Caco-2 (cell line): Measurements from ENCODE around the gene RGS18. TPM values are rescaled to one million over a fixed set of nuclear protein-coding genes. Genes with fewer than 3 reads are reported as not detected.

Experiments
- BruUV-seq: library from RNA; stranded (reverse); fragments of 400-500 nt; replicated peaks from 2 replicates; lab custom pipeline; 2021; lab: Mats Ljungman, UMichigan
- CTCF ChIA-PET: fragments of 300-600 bp; sonication (Branson Sonifier 250); formaldehyde crosslinking; loops from one replicate; lab custom pipeline; 2022; ENCODE audit warnings: antibody characterized with exemption; lab: Charles Lee
- POLR2A ChIA-PET: fragments of 300-600 bp; sonication (Branson Sonifier 250); formaldehyde crosslinking; loops from one replicate; lab custom pipeline; 2022; ENCODE audit warnings: antibody characterized with exemption; lab: Charles Lee
- DNase-seq, 2 experiments: peaks; one replicate each; pipeline versions ENCODE4 v3.0.0 to v3.0.0-alpha.2; 2020 to 2022
- H3K27me3 ChIP-seq: replicated peaks from 2 replicates; pipeline ENCODE4 v1.6.0; 2011; ENCODE audit warnings: low read length; ENCODE audit not compliant: control insufficient read depth, insufficient read depth
- H3K36me3 ChIP-seq: 2 replicates; pipeline ENCODE4 v1.5.1; 2011; ENCODE audit warnings: low read length; ENCODE audit not compliant: control insufficient read depth, insufficient read depth
- H3K4me1 ChIP-seq: fragments of 250-450 bp; sonication (Bioruptor Pico); 2 replicates; pipeline ENCODE4 v1.5.1; 2020; ENCODE audit warnings: mild to moderate bottlenecking
- H3K4me3 ChIP-seq: 2 replicates; pipeline ENCODE4 v1.5.1; 2011; ENCODE audit warnings: low read depth, mild to moderate bottlenecking, control low read depth, low read length
- H3K9me3 ChIP-seq: fragments of 250-450 bp; sonication (Bioruptor Pico); 2 replicates; pipeline ENCODE4 v1.5.1; 2020; ENCODE audit warnings: mild to moderate bottlenecking, moderate library complexity
- H3K27ac Mint-ChIP-seq: one replicate; pipeline ENCODE4 v1.8.0; 2022; ENCODE audit warnings: mixed read lengths; ENCODE audit not compliant: unreplicated experiment
- H3K27me3 Mint-ChIP-seq: one replicate; pipeline ENCODE4 v1.8.0; 2022; ENCODE audit warnings: mixed read lengths; ENCODE audit not compliant: insufficient read depth, unreplicated experiment
- H3K36me3 Mint-ChIP-seq: one replicate; pipeline ENCODE4 v1.8.0; 2022; ENCODE audit warnings: mild to moderate bottlenecking, mixed read lengths; ENCODE audit not compliant: insufficient read depth, unreplicated experiment
- H3K4me1 Mint-ChIP-seq: one replicate; pipeline ENCODE4 v1.8.0; 2022; ENCODE audit warnings: low read depth, mixed read lengths; ENCODE audit not compliant: unreplicated experiment
- H3K4me3 Mint-ChIP-seq: one replicate; pipeline ENCODE4 v1.8.0; 2022; ENCODE audit warnings: mild to moderate bottlenecking, moderate library complexity, mixed read lengths; ENCODE audit not compliant: unreplicated experiment
- H3K9me3 Mint-ChIP-seq: one replicate; pipeline ENCODE4 v1.8.0; 2022; ENCODE audit warnings: mixed read lengths; ENCODE audit not compliant: unreplicated experiment
- CTCF ChIP-seq, 2 experiments: fragments of 200-600 bp in 1 of 2; IDR thresholded peaks; 1 replicate in 1 of 2; 2 replicates in 1 of 2; pipeline versions ENCODE4 v1.5.1 to v1.8.0; 2011 to 2022; ENCODE audit warnings: antibody characterized with exemption in 1 of 2, control low read depth in 1 of 2, inconsistent platforms in 1 of 2, low read depth in 1 of 2, low read length in 1 of 2, mild to moderate bottlenecking in 1 of 2, moderate library complexity in 1 of 2; ENCODE audit not compliant: insufficient read depth in 1 of 2, severe bottlenecking in 1 of 2, unreplicated experiment in 1 of 2
- intact Hi-C: fragments of 100-400 bp; cut with micrococcal nuclease; formaldehyde crosslinking; loops from one replicate; pipeline ENCODE4 v1.10.0; 2022; ENCODE audit not compliant: unreplicated experiment
- total RNA-seq: library from RNA; stranded (reverse); gene quantifications from 2 replicates; pipeline ENCODE4 v1.2.3, GENCODE V29; 2022

Gene RGS18
- total RNA-seq, 1 experiment from 2014 or later, result not detected

- no peaks in the 10 kb centered on the region for H3K27me3 ChIP-seq
- Mint-ChIP-seq H3K27ac (no peak overlapping the region), H3K27me3 (no peaks in the 10 kb centered on the region), H3K9me3 (peaks cover 9% of the 10 kb centered on the region), H3K36me3 (no peaks in the 10 kb centered on the region), H3K4me3 (no peak overlapping the region), H3K4me1 (no peaks in the 10 kb centered on the region)
- no peaks in the 10 kb centered on the region for H3K4me1 ChIP-seq
- no peak for TF ChIP-seq CTCF (IDR thresholded peaks at IDR 0.05; ENCODE audit: insufficient read depth in 1 of 2, low read depth in 1 of 2, low read length in 1 of 2, severe bottlenecking in 1 of 2, unreplicated experiment in 1 of 2)
- BruUV-seq, result no TSS peak
- intact Hi-C loops, result no loop called here
- DNase-seq, result no peak
- POLR2A ChIA-PET, result no interaction called here
- H3K4me3 ChIP-seq, result no peak overlapping the region
- CTCF ChIA-PET, result no interaction called here
- no peaks in the 10 kb centered on the region for H3K36me3 ChIP-seq
- no peaks in the 10 kb centered on the region for H3K9me3 ChIP-seq
These were observed 9.8 kb downstream of the RGS18 start for GRCh38 chr1:192167911-192168700.

GRCh38 chr1:192168964-192169363 is 10.7 kb downstream of the RGS18 start:
- Mint-ChIP-seq H3K36me3 (no peaks in the 10 kb centered on the region), H3K4me1 (no peaks in the 10 kb centered on the region), H3K4me3 (no peak overlapping the region), H3K27ac (no peak overlapping the region), H3K9me3 (peaks cover 9% of the 10 kb centered on the region), H3K27me3 (no peaks in the 10 kb centered on the region)
- no peaks in the 10 kb centered on the region for H3K27me3 ChIP-seq
- H3K4me3 ChIP-seq, result no peak overlapping the region
- no TSS peak for BruUV-seq
- DNase-seq, result no peak
- H3K36me3 ChIP-seq, result no peaks in the 10 kb centered on the region
- H3K4me1 ChIP-seq, result no peaks in the 10 kb centered on the region
- CTCF ChIA-PET, result no interaction called here
- H3K9me3 ChIP-seq, result no peaks in the 10 kb centered on the region
- no peak for TF ChIP-seq CTCF (IDR thresholded peaks at IDR 0.05; ENCODE audit: insufficient read depth in 1 of 2, low read depth in 1 of 2, low read length in 1 of 2, severe bottlenecking in 1 of 2, unreplicated experiment in 1 of 2)
- intact Hi-C loops, result no loop called here
- POLR2A ChIA-PET, result no interaction called here

GRCh38 chr1:192170196-192170984 is 12.1 kb downstream of the RGS18 start:
- H3K36me3 Mint-ChIP-seq, result no peaks in the 10 kb centered on the region
- H3K27ac Mint-ChIP-seq, result no peak overlapping the region
- H3K27me3 Mint-ChIP-seq, result no peaks in the 10 kb centered on the region
- TF ChIP-seq CTCF (IDR thresholded peaks at IDR 0.05; ENCODE audit: insufficient read depth in 1 of 2, low read depth in 1 of 2, low read length in 1 of 2, severe bottlenecking in 1 of 2, unreplicated experiment in 1 of 2), result no peak
- H3K4me3 Mint-ChIP-seq, result no peak overlapping the region
- no peaks in the 10 kb centered on the region for H3K9me3 ChIP-seq
- H3K4me3 ChIP-seq, result no peak overlapping the region
- H3K4me1 Mint-ChIP-seq, result no peaks in the 10 kb centered on the region
- no peaks in the 10 kb centered on the region for H3K27me3 ChIP-seq
- H3K36me3 ChIP-seq, result no peaks in the 10 kb centered on the region
- no TSS peak for BruUV-seq
- ChIA-PET POLR2A (no interaction called here), CTCF (no interaction called here)
- intact Hi-C loops, result no loop called here
- no peaks in the 10 kb centered on the region for H3K4me1 ChIP-seq
- H3K9me3 Mint-ChIP-seq, result peaks cover 9% of the 10 kb centered on the region
- no peak for DNase-seq
